HEK293 (cell line): ENCODE results near the gene SMS.

Experiments used
- ZBTB21 ChIP-seq: fragments of 450-650 bp; formaldehyde crosslinking; IDR thresholded peaks from 2 replicates; pipeline ENCODE4 v1.5.1; 2017; ENCODE audit warnings: missing biosample characterization, missing genetic modification characterization
- ZNF138 ChIP-seq: fragments of 450-650 bp; formaldehyde crosslinking; IDR thresholded peaks from 2 replicates; pipeline ENCODE4 v1.5.1; 2016; ENCODE audit warnings: missing biosample characterization, missing genetic modification characterization, borderline replicate concordance
- ZNF510 ChIP-seq: fragments of 450-650 bp; formaldehyde crosslinking; IDR thresholded peaks from 2 replicates; pipeline ENCODE4 v1.5.1; 2018; ENCODE audit warnings: mild to moderate bottlenecking, missing genetic modification characterization, missing biosample characterization; ENCODE audit not compliant: insufficient replicate concordance
- ZNF658 ChIP-seq: fragments of 450-650 bp; formaldehyde crosslinking; IDR thresholded peaks from 2 replicates; pipeline ENCODE4; 2016; ENCODE audit warnings: missing biosample characterization, missing genetic modification characterization
- TF ChIP-seq, protein P1 (sequence below): fragments of 450-650 bp; formaldehyde crosslinking; IDR thresholded peaks from 2 replicates; pipeline ENCODE4 v1.5.1; 2016; ENCODE audit warnings: missing biosample characterization, missing genetic modification characterization
- TF ChIP-seq, protein P2 (sequence below): fragments of 450-650 bp; formaldehyde crosslinking; IDR thresholded peaks from 2 replicates; pipeline ENCODE4 v1.5.1; 2016; ENCODE audit warnings: missing biosample characterization, missing genetic modification characterization

DNA sequence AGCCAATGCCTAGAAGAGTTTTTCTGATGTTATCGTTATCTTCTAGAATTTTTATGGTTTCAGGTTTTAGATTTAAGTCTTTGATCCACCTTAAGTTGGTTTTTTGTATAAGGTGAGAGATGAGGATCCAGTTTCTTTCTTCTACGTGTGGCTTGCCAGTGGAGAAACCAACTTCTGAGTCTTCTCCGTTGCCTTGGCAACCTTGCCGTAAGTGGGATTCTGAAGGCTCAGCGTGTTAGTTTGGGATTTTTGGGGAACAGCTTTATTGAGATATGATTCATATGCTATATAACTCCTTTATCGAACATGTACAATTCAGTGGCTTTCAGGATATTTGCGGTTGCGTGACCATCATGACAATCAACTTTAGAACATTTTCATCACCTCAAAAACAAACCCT, 17.7 kb downstream of the SMS start:
- TF ChIP-seq ZBTB21 = no peak
- TF ChIP-seq, protein P1, sequence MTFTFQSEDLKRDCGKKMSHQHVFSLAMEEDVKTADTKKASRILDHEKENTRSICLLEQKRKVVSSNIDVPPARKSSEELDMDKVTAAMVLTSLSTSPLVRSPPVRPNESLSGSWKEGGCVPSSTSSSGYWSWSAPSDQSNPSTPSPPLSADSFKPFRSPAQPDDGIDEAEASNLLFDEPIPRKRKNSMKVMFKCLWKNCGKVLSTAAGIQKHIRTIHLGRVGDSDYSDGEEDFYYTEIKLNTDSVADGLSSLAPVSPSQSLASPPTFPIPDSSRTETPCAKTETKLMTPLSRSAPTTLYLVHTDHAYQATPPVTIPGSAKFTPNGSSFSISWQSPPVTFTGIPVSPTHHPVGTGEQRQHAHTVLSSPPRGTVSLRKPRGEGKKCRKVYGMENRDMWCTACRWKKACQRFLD = no peak
- TF ChIP-seq, protein P2, sequence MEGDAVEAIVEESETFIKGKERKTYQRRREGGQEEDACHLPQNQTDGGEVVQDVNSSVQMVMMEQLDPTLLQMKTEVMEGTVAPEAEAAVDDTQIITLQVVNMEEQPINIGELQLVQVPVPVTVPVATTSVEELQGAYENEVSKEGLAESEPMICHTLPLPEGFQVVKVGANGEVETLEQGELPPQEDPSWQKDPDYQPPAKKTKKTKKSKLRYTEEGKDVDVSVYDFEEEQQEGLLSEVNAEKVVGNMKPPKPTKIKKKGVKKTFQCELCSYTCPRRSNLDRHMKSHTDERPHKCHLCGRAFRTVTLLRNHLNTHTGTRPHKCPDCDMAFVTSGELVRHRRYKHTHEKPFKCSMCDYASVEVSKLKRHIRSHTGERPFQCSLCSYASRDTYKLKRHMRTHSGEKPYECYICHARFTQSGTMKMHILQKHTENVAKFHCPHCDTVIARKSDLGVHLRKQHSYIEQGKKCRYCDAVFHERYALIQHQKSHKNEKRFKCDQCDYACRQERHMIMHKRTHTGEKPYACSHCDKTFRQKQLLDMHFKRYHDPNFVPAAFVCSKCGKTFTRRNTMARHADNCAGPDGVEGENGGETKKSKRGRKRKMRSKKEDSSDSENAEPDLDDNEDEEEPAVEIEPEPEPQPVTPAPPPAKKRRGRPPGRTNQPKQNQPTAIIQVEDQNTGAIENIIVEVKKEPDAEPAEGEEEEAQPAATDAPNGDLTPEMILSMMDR = no peak
- no peak for TF ChIP-seq ZNF658 (tag by site-specific recombination)
- TF ChIP-seq ZNF138 (tag by site-specific recombination) = no peak
- TF ChIP-seq ZNF510 (tag by site-specific recombination) = no peak
